K562 (cell line): ENCODE data around the gene G6PD. TPM values are rescaled to one million over a fixed set of nuclear protein-coding genes. Genes with fewer than 3 reads are reported as not detected.

Experiments
- ATF7 ChIP-seq: fragments of 450-650 bp; IDR thresholded peaks from 2 replicates; pipeline ENCODE4 v1.7.1; 2014; ENCODE audit warnings: mild to moderate bottlenecking, moderate library complexity
- DMBX1 ChIP-seq: fragments of 250-450 bp; sonication (Bioruptor Pico); IDR thresholded peaks from 2 replicates; pipeline ENCODE4 v1.8.0; 2022; ENCODE audit warnings: inconsistent platforms, mild to moderate bottlenecking, moderate library complexity, borderline replicate concordance
- EGR1 ChIP-seq: fragments of 450-650 bp; conservative IDR thresholded peaks from 2 replicates; pipeline ENCODE4 v1.6.1; 2017; ENCODE audit warnings: mild to moderate bottlenecking
- HDAC6 ChIP-seq: IDR thresholded peaks from 2 replicates; pipeline ENCODE4 v1.6.1; 2012; ENCODE audit warnings: low read depth, mild to moderate bottlenecking, control low read depth, inconsistent platforms, low read length, moderate library complexity
- MYC ChIP-seq, 2 experiments: fragments of 250-450 bp in 1 of 2; sonication (Bioruptor Pico) in 1 of 2; IDR thresholded peaks; 2 replicates each; pipeline versions ENCODE4 v1.5.1 to v1.6.1; 2012 to 2021; ENCODE audit warnings: low read depth in 2 of 2, borderline replicate concordance in 1 of 2, improper control_type of control experiment in 1 of 2, low read length in 1 of 2, mild to moderate bottlenecking in 1 of 2, moderate library complexity in 1 of 2
- NFIC ChIP-seq: fragments of 450-650 bp; IDR thresholded peaks from 2 replicates; pipeline ENCODE4 v1.6.1; 2017; ENCODE audit warnings: mild to moderate bottlenecking, inconsistent platforms
- PTRF ChIP-seq: fragments of 450-650 bp; IDR thresholded peaks from 2 replicates; pipeline ENCODE4 v1.6.1; 2016; ENCODE audit warnings: mild to moderate bottlenecking, missing genetic modification characterization, missing compliant biosample characterization
- RBBP5 ChIP-seq: fragments of 200-600 bp; sonication (generic); IDR thresholded peaks from 2 replicates; pipeline ENCODE4 v1.6.1; 2012; ENCODE audit warnings: borderline replicate concordance, mild to moderate bottlenecking, low read length, control low read depth, inconsistent platforms; ENCODE audit not compliant: insufficient read depth, poor library complexity, severe bottlenecking
- RCOR1 ChIP-seq, 2 experiments: IDR thresholded peaks; 2 replicates each; pipeline ENCODE4 v1.6.1; 2012; ENCODE audit warnings: low read depth in 2 of 2, low read length in 2 of 2, borderline replicate concordance in 1 of 2, improper control_type of control experiment in 1 of 2
- XRCC5 ChIP-seq: fragments of 200-400 bp; formaldehyde crosslinking; IDR thresholded peaks from 2 replicates; pipeline ENCODE4 v1.6.1; 2017; ENCODE audit warnings: low read depth, mild to moderate bottlenecking, low read length
- ZNF384 ChIP-seq: IDR thresholded peaks from 2 replicates; pipeline ENCODE4 v1.6.1; 2012; ENCODE audit warnings: low read depth, low read length, improper control_type of control experiment
- ZNF584 ChIP-seq: fragments of 200-800 bp; sonication (Bioruptor generic); IDR thresholded peaks from 2 replicates; pipeline ENCODE4 v1.6.1; 2016; ENCODE audit warnings: low read depth, mild to moderate bottlenecking, missing genetic modification characterization, missing compliant biosample characterization
- ZSCAN32 ChIP-seq: fragments of 450-650 bp; formaldehyde crosslinking; IDR thresholded peaks from 2 replicates; pipeline ENCODE4 v1.4.0; 2020; ENCODE audit warnings: mild to moderate bottlenecking, moderate library complexity
- polyA plus RNA-seq, 8 experiments: library from polyadenylated mRNA; depleted of rRNA in 4 of 8; stranded (reverse) in 5 of 8; unstranded in 3 of 8; fragments of >200 nt; fragmentation: Nextera tagmentation in 2 of 8; fragmentation: Illumina TruSeq in 1 of 8; extraction: Ambion mirVana in 2 of 8; extraction: Trizol in 1 of 8; gene quantifications; 2 replicates each; pipeline versions ENCODE4 v1.2.1 to v1.2.3, GENCODE V29; 2011 to 2014; ENCODE audit warnings: inconsistent platforms in 1 of 8, missing spikeins in 1 of 8
- total RNA-seq, 7 experiments: library from RNA; depleted of rRNA in 6 of 7; stranded (reverse); fragments of >200 nt in 6 of 7; fragmentation: Illumina TruSeq in 2 of 7; extraction: Trizol in 2 of 7; gene quantifications; 2 replicates each; pipeline versions ENCODE4 v1.2.1 to v1.2.3, GENCODE V29; 2011 to 2021; ENCODE audit warnings: low replicate concordance in 1 of 7
- TF ChIP-seq, protein P1 (sequence below): sonication (generic); formaldehyde crosslinking; IDR thresholded peaks from 2 replicates; pipeline ENCODE4 v1.8.0; 2022; ENCODE audit warnings: missing genetic modification reagents, mild to moderate bottlenecking, moderate library complexity, borderline replicate concordance
- TF ChIP-seq, protein P2 (sequence below): sonication (generic); formaldehyde crosslinking; IDR thresholded peaks from 2 replicates; pipeline ENCODE4 v1.9.0; 2022; ENCODE audit warnings: mild to moderate bottlenecking, missing genetic modification reagents

Gene G6PD
- total and polyA plus RNA-seq, 9 of the 15 experiments (the other 6 are each of a cell fraction or from before 2014, with no cell fraction given), result 2.9 to 222 (median 66.4) TPM

DNA sequence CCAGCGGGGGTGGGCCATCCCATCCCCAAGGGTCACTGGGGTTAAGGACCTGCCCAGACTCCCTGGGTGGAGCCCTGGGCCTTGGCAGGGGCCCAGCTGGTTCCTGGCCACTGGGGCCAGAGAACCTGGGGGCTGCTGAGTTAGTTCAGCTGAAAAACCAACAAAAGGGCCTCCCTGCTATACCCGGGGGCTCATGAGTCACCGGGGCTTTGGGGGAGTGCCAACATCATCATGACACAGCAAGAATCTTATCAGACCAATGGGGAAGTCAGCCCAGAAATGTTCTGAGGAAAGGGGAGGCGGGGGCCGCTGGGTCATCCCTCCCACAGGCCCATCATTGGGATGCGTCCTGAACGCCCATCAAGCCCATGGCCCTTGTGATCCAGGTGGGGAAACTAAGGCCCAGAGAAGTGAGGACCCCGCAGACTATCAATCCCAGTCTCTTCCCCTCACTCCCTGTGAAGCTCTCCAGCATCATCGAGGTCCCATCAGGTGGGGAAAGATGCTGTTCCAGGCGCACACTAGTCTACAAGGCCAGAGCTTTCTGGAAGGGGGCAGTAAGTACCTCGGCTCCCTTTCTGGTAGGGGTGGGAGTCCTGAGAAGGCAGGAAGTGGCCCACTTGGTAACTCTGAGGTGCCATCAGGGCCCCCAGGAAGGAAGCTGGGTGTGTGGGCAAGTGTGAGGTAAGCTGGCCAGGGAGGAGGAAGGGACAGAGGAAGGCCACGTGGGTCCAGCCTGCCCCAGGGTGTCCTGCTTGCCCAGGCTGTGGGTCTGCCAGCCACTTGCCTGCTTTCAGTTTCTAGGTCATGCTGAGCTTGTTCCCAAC, 4.5 kb downstream of the G6PD start (continued):
- TF ChIP-seq, protein P1, sequence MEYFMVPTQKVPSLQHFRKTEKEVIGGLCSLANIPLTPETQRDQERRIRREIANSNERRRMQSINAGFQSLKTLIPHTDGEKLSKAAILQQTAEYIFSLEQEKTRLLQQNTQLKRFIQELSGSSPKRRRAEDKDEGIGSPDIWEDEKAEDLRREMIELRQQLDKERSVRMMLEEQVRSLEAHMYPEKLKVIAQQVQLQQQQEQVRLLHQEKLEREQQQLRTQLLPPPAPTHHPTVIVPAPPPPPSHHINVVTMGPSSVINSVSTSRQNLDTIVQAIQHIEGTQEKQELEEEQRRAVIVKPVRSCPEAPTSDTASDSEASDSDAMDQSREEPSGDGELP (CRISPR knock-in tag), result peak; percentile 97
- TF ChIP-seq ZNF584 (peak; percentile 41), ATF7 (peak; percentile 78), ZSCAN32 (CRISPR knock-in tag) (no peak), RCOR1 (IDR thresholded peaks at IDR 0.05; ENCODE audit: borderline replicate concordance in 1 of 2, low read depth in 2 of 2, low read length in 2 of 2) (peak in 1 of 2 experiments; percentile 84; a peak in 2 of 4 replicates), MYC (IDR thresholded peaks at IDR 0.05; ENCODE audit: low read depth, low read length) (peak; percentile 3; the same call in 1 of the 2 replicates), MYC (CRISPR knock-in tag; IDR thresholded peaks at IDR 0.05; ENCODE audit: borderline replicate concordance, low read depth) (no peak), ZNF384 (no peak), XRCC5 (0 out of 2 replicates have a peak, but pooled peaks have one; percentile 70), NFIC (peak; percentile 95), RBBP5 (peak; percentile 26), PTRF (0 out of 2 replicates have a peak, but pooled peaks have one; percentile 33), DMBX1 (CRISPR knock-in tag) (0 out of 2 replicates have a peak, but pooled peaks have one; percentile 15), HDAC6 (no peak), EGR1 (peak; percentile 81)
- TF ChIP-seq, protein P2, sequence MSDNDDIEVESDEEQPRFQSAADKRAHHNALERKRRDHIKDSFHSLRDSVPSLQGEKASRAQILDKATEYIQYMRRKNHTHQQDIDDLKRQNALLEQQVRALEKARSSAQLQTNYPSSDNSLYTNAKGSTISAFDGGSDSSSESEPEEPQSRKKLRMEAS (CRISPR knock-in tag), result peak; percentile 43; the same call in 1 of the 2 replicates
